ENCODE data around the gene GIPC2.
"Not testable (repeated sequence)": the region's sequence is repeated elsewhere in the genome, so short reads cannot be mapped to it uniquely, and the experiment has no call there.

Gene GIPC2

GRCh38 chr1:78070210-78070609 is 24.4 kb downstream of the GIPC2 start:
- no peak for DNase-seq

- no peak for DNase-seq
These were observed 25.0 kb downstream of the GIPC2 start for GRCh38 chr1:78070758-78071157.

- DNase-seq, result no peak
These were observed 25.9 kb downstream of the GIPC2 start for GRCh38 chr1:78071696-78072095.

GRCh38 chr1:78072216-78072615 is 26.4 kb downstream of the GIPC2 start:
- no peak for DNase-seq

GRCh38 chr1:78073441-78073840 is 27.7 kb downstream of the GIPC2 start:
- DNase-seq, result no peak

- no peak for DNase-seq
These were observed 29.9 kb downstream of the GIPC2 start for GRCh38 chr1:78075621-78076020.

- DNase-seq, result no peak
These were observed 32.6 kb downstream of the GIPC2 start for GRCh38 chr1:78078358-78078757.

- no peak for DNase-seq
These were observed 33.8 kb downstream of the GIPC2 start for GRCh38 chr1:78079580-78079979.

GRCh38 chr1:78080767-78081166 is 35.0 kb downstream of the GIPC2 start:
- DNase-seq, result no peak

- no peak for DNase-seq
These were observed 36.5 kb downstream of the GIPC2 start for GRCh38 chr1:78081980-78082860.

GRCh38 chr1:78084639-78085038 is 38.9 kb downstream of the GIPC2 start:
- not testable (repeated sequence) for DNase-seq

GRCh38 chr1:78086697-78087096 is 40.9 kb downstream of the GIPC2 start:
- no peak for DNase-seq

- DNase-seq, result no peak
These were observed 42.2 kb downstream of the GIPC2 start for GRCh38 chr1:78088015-78088414.

GRCh38 chr1:78088486-78088885 is 42.7 kb downstream of the GIPC2 start:
- no peak for DNase-seq

- no peak for DNase-seq
These were observed 43.2 kb downstream of the GIPC2 start for GRCh38 chr1:78089010-78089409.

- no peak for DNase-seq
These were observed 44.8 kb downstream of the GIPC2 start for GRCh38 chr1:78090472-78091133.

- no peak for DNase-seq
These were observed 45.5 kb downstream of the GIPC2 start for GRCh38 chr1:78091215-78091813.

- DNase-seq, result no peak
These were observed 46.1 kb downstream of the GIPC2 start for GRCh38 chr1:78091886-78092285.

GRCh38 chr1:78092643-78093042 is 46.9 kb downstream of the GIPC2 start:
- no peak for DNase-seq

GRCh38 chr1:78093560-78093959 is 47.8 kb downstream of the GIPC2 start:
- no peak for DNase-seq

- DNase-seq, result no peak
These were observed 48.9 kb downstream of the GIPC2 start for GRCh38 chr1:78094639-78095038.

GRCh38 chr1:78095593-78095992 is 49.8 kb downstream of the GIPC2 start:
- no peak for DNase-seq

- no peak for DNase-seq
These were observed 50.3 kb downstream of the GIPC2 start for GRCh38 chr1:78096017-78096416.

GRCh38 chr1:78096976-78097375 is 51.2 kb downstream of the GIPC2 start:
- DNase-seq, result no peak
